Measurements from ENCODE around the gene WDR72. TPM values are rescaled to one million over a fixed set of nuclear protein-coding genes. Genes with fewer than 3 reads are reported as not detected.

The WDR72 gene
- total RNA-seq, 2 donors from 2014 or later: 4.1 to 12.2 TPM

- Mint-ChIP-seq H3K4me1 (peaks cover 4% of the 10 kb centered on the region), H3K27me3 (ENCODE audit: insufficient read depth) (peaks cover 2% of the 10 kb centered on the region), H3K27ac (no peak overlapping the region), H3K9me3 (peaks cover 15% of the 10 kb centered on the region), H3K4me3 (no peak overlapping the region), H3K36me3 (ENCODE audit: low read depth) (peaks cover 27% of the 10 kb centered on the region)
- 84 to 93% methylated on average over 3 to 4 of the region's 4 CpGs for WGBS, 2 experiments (ENCODE audit: insufficient coverage in 1 of 2, insufficient read length in 1 of 2)
- no peak overlapping the region for H3K9ac ChIP-seq (ENCODE audit: extremely low read depth, low read length, poor library complexity, severe bottlenecking)
- H3K27ac ChIP-seq (ENCODE audit: low read depth, low read length): no peak overlapping the region
- peaks cover 3% of the 10 kb centered on the region for H3K36me3 ChIP-seq (ENCODE audit: control insufficient read depth, insufficient read depth, low read length)
- H3K4me3 ChIP-seq (ENCODE audit: low read length): no peak overlapping the region
- no peak for DNase-seq
- H3K27me3 ChIP-seq (ENCODE audit: control insufficient read depth, insufficient read depth, low read length, poor library complexity, severe bottlenecking): no peaks in the 10 kb centered on the region
- no peaks in the 10 kb centered on the region for H3K9me3 ChIP-seq (ENCODE audit: control insufficient read depth, low read length)
- TF ChIP-seq, protein P1, sequence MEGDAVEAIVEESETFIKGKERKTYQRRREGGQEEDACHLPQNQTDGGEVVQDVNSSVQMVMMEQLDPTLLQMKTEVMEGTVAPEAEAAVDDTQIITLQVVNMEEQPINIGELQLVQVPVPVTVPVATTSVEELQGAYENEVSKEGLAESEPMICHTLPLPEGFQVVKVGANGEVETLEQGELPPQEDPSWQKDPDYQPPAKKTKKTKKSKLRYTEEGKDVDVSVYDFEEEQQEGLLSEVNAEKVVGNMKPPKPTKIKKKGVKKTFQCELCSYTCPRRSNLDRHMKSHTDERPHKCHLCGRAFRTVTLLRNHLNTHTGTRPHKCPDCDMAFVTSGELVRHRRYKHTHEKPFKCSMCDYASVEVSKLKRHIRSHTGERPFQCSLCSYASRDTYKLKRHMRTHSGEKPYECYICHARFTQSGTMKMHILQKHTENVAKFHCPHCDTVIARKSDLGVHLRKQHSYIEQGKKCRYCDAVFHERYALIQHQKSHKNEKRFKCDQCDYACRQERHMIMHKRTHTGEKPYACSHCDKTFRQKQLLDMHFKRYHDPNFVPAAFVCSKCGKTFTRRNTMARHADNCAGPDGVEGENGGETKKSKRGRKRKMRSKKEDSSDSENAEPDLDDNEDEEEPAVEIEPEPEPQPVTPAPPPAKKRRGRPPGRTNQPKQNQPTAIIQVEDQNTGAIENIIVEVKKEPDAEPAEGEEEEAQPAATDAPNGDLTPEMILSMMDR (conservative IDR thresholded peaks at IDR 0.05): no peak
- H3K4me1 ChIP-seq (ENCODE audit: control insufficient read depth, insufficient read depth, low read length): no peaks in the 10 kb centered on the region
Observed at GRCh38 chr15:53498996-53499395, 260.5 kb downstream of the WDR72 start.

DNA sequence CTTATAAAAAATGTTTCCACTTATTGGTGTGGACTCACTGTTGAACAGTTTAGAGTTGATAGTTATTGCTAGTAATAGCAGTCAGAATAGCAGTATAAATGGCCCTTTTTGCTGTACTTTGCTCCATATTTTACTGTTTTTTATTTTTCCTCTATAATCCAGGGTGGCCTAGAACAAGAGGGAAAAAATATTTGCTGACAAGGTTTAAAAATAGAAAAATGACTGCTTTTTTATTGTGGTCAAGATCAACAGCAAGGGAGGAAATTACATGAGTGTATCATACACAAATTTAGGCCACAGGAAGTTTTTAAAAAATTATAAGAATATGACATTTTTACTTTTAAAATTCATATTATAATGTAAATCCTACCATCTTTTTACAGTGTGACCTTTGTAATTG, 269.1 kb downstream of the WDR72 start:
- Histone ChIP-seq H3K36me3 (ENCODE audit: control insufficient read depth, insufficient read depth, low read length) (no peaks in the 10 kb centered on the region), H3K9ac (ENCODE audit: extremely low read depth, low read length, poor library complexity, severe bottlenecking) (no peak overlapping the region), H3K9me3 (ENCODE audit: control insufficient read depth, low read length) (no peaks in the 10 kb centered on the region), H3K27ac (ENCODE audit: low read depth, low read length) (no peak overlapping the region), H3K4me1 (ENCODE audit: control insufficient read depth, insufficient read depth, low read length) (peaks cover 17% of the 10 kb centered on the region), H3K27me3 (ENCODE audit: control insufficient read depth, insufficient read depth, low read length, poor library complexity, severe bottlenecking) (no peaks in the 10 kb centered on the region), H3K4me3 (ENCODE audit: low read length) (no peak overlapping the region)
- TF ChIP-seq, protein P1 (conservative IDR thresholded peaks at IDR 0.05): no peak
- H3K4me1 Mint-ChIP-seq: peaks cover 43% of the 10 kb centered on the region
- H3K9me3 Mint-ChIP-seq: peaks cover 8% of the 10 kb centered on the region
- no peak for DNase-seq
- no peaks in the 10 kb centered on the region for H3K27me3 Mint-ChIP-seq (ENCODE audit: insufficient read depth)
- H3K27ac Mint-ChIP-seq: no peak overlapping the region
- no peak overlapping the region for H3K4me3 Mint-ChIP-seq
- H3K36me3 Mint-ChIP-seq (ENCODE audit: low read depth): peaks cover 5% of the 10 kb centered on the region

DNA sequence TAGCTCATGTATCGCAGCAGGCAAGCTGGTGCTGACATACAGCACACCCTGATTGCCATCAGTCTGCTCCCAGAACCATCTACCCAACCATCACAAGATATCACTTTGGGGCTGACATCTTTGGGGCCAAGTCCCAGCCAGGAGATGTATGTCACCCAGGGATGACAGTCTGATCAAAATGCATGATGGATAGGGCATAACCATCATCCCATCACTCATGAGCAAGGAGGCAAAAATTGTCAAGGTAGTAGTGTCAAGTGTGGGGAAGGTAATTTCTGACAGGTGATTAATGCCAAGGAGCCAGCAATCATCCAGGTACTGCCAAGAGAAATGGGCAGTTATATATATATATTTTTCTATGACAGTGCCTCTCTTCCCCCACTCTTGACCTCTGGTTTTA, 277.4 kb downstream of the WDR72 start:
- WGBS, 2 experiments (ENCODE audit: insufficient coverage in 1 of 2, insufficient read length in 1 of 2): 93% methylated on average over 1 of the region's 1 CpG; no CpG with 5 or more reads in 1 of the 2 experiments

More for the DNA sequence above, 277.4 kb downstream of the WDR72 start:
- Mint-ChIP-seq H3K27ac (no peak overlapping the region), H3K4me1 (peaks cover 57% of the 10 kb centered on the region), H3K9me3 (no peaks in the 10 kb centered on the region), H3K36me3 (ENCODE audit: low read depth) (no peaks in the 10 kb centered on the region), H3K4me3 (no peak overlapping the region), H3K27me3 (ENCODE audit: insufficient read depth) (no peaks in the 10 kb centered on the region)
- Histone ChIP-seq H3K27ac (ENCODE audit: low read depth, low read length) (no peak overlapping the region), H3K36me3 (ENCODE audit: control insufficient read depth, insufficient read depth, low read length) (no peaks in the 10 kb centered on the region), H3K4me3 (ENCODE audit: low read length) (no peak overlapping the region), H3K27me3 (ENCODE audit: control insufficient read depth, insufficient read depth, low read length, poor library complexity, severe bottlenecking) (no peaks in the 10 kb centered on the region), H3K4me1 (ENCODE audit: control insufficient read depth, insufficient read depth, low read length) (peaks cover 24% of the 10 kb centered on the region), H3K9ac (ENCODE audit: extremely low read depth, low read length, poor library complexity, severe bottlenecking) (no peak overlapping the region), H3K9me3 (ENCODE audit: control insufficient read depth, low read length) (no peaks in the 10 kb centered on the region)
- TF ChIP-seq, protein P1 (conservative IDR thresholded peaks at IDR 0.05): no peak
- no peak for DNase-seq

All from endodermal cell (in vitro differentiated cells).